ENCODE measurements around the gene ARHGEF7.
"Not testable (repeated sequence)": the region's sequence is repeated elsewhere in the genome, so short reads cannot be mapped to it uniquely, and the experiment has no call there.

Gene ARHGEF7

DNA sequence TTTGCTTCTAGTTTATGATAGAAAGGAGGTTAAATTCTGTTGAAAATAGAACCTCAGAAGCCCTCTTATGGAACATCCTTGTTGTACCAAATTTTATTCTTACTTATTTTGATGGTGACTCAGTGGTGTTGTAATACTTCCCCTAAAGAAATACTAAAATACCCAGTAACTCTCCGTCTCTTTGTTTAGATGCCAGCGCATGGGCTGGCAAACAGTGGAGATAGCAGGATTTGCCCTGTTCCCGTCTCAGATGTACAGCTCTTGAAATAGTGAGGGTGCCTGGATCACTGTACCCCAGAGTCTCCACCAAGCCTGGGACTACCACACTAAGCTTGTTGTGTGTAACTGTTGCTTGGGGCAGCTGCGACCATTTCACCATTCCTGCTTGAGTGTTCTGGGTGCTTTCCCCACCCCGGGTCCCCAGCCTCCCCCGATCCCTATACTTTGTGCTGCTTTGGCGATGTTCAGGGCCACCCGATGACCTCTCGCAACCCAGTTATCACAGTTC is 138.3 kb downstream of the ARHGEF7 start:
- no peak for DNase-seq (ENCODE audit: low read depth)

DNA sequence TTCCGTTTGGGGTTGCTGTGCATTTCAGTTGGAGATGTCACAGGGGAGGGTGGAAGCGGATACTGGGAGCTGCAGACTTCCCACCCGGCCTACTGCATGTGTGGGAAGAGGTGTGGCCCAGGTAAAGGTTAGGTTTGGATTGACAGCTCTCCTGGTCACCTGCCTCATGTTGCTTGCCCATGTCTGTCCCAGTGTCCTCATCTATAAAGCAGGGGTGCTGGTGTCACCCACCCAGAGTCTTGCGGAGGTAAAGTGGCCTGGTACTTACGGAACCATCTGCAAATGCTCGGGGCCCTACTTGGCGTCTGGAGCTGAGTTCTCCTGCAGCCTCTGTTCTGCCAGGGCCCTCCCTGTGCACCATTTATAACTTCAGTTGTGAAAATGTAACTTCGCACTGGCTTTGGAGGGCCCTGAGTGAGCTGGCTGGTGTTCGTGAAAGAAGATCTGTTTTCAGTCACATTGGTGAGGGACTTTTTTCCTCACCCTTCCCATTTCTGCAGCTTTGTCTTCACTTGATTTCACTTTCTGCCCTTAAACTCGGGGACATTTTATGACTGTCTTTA is 140.2 kb downstream of the ARHGEF7 start:
- no peak for DNase-seq (ENCODE audit: low read depth)

DNA sequence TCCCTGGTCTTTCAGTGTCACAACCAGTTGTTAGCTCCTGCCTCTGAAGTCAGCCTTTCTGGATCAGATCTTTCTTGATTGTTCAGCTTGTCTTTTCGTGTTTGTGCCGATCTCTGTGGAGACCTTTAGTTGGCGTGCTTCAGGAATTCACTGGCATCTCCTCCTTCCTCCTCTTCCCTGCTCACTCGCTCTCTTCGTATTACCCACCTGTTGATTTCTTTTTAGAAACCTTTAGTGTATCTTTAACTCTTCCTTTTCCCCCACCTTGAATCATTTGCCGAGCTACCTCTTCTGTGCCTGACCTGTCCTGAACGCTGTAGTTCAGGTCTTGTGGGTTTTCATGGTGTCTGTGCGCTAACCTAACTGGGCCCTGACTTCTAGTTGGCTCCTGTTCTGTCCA is 141.3 kb downstream of the ARHGEF7 start:
- no peak for DNase-seq (ENCODE audit: low read depth)

DNA sequence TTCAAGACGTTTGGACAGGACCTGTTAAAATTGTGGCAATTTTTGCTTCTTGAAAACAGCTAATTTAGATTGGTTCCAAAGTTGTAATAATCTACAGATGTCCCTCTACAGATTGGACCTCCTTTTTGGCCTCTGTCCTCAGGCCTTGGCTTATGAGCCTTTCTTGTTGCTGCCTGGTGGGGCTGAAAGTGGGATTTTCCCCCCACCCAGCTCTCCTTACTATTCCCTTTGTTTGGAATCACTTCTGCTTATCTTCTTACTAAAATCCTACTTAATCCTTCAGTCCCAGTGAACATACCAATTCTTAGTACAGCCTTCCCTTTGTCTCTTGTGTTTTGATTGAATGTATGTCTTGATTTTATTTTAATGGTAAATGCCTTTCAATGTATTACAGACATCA is 141.8 kb downstream of the ARHGEF7 start:
- DNase-seq (ENCODE audit: low read depth) = no peak

DNA sequence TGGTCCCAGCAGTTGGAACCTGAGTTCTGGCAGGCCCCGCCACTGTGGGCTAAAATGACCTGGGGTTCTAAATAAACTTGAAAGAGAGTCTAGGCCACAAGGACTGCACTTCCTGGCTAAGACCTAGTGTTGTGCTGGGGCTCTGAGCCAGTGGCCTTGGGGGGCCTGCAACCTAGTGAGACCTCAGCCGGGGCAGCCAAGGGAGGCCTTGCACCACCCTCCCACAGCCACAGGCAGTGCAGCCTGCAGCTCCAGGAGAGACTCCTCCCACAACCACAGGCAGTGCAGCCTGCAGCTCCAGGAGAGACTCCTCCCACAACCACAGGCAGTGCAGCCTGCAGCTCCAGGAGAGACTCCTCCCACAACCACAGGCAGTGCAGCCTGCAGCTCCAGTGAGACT is 142.8 kb downstream of the ARHGEF7 start:
- DNase-seq (ENCODE audit: low read depth) = not testable (repeated sequence)

DNA sequence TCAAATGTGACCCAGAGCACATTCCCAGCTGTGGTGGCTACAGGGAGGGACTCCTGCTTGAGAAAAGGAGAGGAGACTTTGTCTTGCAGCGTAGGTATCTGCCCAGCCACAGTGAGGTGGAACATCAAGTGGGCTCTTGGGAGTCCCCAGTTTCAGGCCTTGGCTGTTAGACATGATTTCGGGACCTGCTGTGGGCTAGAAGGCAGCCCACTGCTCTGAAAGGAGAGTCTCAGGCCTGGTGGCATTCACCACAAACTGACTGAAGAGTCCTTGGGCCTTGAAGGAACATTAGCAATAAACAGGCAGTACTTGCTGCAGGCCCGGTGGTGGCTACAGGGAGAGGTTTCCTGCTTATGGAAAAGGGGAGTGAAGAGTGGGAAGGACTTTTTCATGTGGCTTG is 143.5 kb downstream of the ARHGEF7 start:
- no peak for DNase-seq (ENCODE audit: low read depth)

DNA sequence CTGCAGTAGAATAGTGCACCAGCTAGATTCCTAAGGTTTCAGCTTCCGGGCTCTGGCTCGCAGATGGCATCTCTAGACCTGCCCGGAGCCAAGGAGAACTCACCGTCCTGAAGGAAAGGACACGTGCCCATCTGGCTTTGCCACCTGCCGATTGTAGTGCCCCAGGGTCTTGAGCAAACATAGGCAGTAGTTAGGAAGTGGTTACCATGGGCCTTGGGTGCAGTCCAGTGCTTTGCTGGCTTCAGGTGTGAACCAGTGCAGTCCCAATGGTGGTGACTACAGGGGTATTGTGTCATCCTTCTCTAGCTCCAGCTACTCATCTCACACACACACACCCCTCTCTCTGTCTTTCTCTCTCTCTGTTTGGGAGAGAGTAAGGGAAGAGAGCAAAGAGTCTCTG is 143.9 kb downstream of the ARHGEF7 start:
- DNase-seq (ENCODE audit: low read depth) = no peak

DNA sequence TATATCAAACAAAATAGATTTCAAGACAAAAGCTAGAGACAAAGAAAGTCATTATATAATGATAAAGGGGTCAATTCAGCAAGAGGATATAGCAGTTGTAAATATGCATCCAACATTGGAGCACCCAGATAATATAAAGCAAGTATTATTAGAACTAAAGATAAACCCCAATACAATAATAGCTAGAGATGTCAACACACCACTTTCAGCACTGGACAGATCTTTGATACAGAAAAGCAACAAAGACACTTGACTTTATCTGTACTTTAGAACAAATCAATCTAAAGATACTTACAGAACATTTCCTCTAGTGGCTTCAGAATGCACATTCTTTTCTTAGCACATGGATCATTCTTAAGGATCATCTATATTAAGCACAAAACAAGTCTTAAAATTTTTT is 146.2 kb downstream of the ARHGEF7 start:
- DNase-seq (ENCODE audit: low read depth) = no peak

DNA sequence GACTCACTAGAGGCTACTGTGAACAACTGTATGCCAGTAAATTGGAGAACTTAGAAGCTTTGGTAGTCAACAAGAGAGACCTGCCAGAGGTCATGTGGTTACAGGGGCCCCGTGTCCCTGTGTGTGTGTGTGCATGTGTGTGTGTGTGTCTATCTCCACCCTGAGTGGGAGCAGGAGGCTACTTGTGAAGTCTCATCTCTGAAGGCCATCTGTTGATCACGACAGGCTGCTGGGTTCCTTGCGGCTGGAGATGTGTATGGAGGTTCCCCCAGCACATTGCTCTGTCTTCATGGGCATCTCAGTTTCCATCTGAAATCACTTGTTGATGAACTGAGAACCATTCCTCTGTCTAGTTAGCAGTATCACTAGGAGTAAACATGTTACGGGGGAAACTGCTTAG is 147.2 kb downstream of the ARHGEF7 start:
- DNase-seq (ENCODE audit: low read depth) = no peak

DNA sequence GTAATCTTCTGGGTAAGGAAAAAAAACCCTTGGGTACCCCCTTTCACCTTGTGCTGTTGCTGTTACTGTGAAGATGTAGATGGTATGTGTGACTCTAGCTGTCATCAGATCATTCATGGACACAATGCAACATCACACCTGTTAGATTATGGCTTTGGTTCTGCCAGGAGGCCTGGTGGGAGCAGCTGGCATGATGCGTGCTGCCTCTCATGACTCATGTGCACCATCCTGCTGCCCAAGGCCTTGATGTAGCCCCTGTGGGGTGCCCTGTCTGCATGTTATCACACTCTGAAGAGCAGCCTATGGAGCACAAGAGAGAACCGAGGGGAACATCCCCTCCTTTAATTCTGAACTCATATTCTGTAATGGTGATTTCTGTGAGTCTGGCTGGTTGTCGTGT is 147.6 kb downstream of the ARHGEF7 start:
- DNase-seq (ENCODE audit: low read depth) = no peak

DNA sequence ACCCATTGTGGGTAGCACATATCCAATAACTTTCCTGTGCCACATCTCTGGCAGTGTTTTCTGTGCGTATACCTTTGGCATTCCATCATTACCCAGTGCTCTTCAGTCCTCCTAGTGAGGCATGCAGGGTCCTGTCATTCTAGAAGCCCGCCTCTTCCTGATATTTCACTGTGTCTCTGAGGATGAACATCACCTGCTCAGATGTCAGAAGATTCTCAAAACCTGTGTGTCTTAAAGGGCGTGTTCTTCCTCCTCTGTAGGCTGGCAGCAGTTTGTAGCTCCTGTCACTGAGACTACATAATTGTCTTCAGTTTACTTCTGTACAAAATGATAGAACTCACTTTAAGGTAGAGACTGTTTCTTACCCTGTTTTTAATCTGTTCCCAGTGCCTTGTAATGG is 148.5 kb downstream of the ARHGEF7 start:
- DNase-seq (ENCODE audit: low read depth) = no peak

DNA sequence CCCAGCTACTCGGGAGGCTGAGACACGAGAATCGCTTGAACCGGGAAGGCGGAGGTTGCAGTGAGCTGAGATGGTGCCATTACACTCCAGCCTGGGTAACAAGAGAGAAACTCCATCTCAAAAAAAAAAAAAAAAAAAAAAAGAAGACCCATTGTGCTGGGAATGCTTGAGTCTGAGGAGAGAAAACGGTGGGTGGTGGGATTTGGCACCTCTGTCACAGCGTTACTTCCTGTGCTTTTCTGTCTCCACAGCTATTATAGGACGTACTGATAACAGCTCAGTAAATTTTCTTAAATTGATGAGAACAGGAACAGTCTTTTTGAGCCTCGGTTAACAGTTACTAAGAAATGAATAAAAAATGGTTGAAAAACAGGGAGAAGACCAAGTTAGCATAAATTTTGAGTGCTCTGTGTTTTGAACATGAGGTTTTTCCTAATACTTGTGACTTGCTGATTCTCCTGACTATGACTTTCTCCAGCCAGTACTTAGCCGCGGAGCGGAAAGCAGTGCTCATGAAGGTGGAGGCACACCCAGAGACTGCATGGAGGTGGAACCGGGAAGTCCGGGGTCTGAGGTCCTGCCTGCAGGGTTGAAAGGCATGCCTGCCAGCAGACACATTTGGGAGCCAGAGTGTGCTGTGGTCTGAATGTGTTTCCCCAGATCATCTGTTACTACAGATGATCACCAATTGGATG is 150.0 kb downstream of the ARHGEF7 start:
- DNase-seq (ENCODE audit: low read depth) = no peak

DNA sequence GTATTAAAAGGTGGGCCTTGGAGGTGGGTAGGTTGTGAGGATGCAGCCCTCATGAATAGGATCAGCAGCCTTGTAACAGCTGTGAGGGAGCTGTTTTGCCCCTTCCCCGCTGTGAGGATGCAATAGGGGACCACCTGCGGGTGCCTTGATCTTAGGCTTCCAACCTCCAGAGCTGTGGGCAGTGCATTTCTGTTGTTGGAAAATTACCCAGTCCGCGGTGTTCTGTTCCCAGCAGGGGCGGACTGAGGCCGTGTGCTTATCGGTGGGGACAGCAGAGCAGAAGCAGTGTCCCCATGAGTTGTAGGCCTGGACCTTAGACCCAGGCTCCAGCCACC is 150.6 kb downstream of the ARHGEF7 start:
- DNase-seq (ENCODE audit: low read depth) = no peak

DNA sequence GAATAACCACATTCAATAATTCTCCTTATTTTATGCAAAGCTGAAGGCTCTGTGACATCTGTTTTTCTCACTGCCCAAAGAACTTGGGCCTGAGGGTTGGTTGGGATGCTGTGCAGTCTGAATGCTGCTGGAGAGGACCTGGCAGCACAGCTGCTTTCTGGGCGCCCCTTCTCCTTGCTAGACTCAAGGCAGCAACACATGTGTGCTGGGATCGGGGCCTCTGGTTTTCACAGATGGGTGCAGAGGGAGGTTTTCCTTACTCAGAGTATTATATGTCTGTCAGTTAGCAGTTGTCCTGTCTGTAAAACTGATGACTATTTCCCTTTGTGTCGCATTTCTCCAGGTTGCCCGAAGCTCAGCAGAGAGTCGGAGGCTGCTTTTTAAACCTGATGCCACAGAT is 152.1 kb downstream of the ARHGEF7 start:
- DNase-seq (ENCODE audit: low read depth) = no peak

DNA sequence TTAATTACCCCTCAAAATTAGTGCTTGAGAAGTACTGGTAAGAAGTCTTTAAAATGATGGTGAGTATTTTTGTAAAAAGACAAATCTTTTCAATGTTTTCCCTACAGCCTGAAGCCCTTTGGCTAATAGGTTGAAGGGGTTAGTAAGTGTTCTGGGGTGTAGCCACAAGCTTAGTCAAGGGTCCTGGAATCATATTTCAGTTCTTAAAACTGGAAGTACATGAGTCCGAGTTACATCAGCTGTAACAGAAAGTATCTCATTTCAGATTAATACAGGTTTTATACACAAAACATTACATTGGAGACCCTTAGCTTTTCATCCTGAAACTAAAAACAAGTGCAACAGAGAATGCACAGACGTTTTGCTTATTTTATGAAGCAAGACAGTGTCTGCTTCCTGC is 152.7 kb downstream of the ARHGEF7 start:
- no peak for DNase-seq (ENCODE audit: low read depth)

DNA sequence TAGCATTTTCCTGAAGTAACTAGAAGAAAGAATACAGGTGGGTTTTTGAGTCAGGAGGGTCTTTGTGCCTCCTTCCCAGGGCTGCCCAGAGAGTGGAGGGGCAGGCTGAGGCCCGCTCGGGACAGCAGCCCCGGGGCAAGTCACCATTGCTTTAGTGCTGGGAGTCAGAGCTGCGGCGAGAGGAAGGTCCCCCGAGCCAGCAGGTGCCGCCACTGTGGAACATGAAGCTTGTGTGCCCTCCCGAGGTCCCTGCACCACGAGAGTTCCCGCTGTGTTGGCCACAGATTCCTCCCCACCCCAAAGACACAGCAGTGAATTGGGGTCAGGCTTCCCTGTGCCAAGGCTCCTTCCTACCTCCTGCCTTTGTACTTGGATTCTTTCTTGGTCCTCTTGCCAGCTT is 154.4 kb downstream of the ARHGEF7 start:
- DNase-seq (ENCODE audit: low read depth) = no peak

DNA sequence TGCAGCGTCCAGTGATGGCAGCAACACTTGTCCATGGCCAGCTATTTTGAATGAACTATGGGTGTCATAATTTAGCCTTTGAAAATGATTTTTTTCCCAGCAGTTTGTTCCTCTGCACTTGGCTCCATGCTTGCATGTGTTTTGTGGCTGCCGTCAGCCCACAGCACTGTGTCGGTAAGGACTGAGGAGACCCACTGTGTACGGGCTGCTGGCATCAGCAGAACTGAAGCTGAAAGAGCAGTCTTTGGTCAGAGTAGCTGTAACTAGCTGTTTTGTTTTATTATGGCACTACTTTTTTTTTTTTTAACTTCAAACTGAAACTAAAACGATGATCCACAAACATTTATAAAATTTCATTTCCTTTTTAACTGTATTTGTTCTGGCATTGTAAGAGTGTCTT is 155.0 kb downstream of the ARHGEF7 start:
- DNase-seq (ENCODE audit: low read depth) = no peak

DNA sequence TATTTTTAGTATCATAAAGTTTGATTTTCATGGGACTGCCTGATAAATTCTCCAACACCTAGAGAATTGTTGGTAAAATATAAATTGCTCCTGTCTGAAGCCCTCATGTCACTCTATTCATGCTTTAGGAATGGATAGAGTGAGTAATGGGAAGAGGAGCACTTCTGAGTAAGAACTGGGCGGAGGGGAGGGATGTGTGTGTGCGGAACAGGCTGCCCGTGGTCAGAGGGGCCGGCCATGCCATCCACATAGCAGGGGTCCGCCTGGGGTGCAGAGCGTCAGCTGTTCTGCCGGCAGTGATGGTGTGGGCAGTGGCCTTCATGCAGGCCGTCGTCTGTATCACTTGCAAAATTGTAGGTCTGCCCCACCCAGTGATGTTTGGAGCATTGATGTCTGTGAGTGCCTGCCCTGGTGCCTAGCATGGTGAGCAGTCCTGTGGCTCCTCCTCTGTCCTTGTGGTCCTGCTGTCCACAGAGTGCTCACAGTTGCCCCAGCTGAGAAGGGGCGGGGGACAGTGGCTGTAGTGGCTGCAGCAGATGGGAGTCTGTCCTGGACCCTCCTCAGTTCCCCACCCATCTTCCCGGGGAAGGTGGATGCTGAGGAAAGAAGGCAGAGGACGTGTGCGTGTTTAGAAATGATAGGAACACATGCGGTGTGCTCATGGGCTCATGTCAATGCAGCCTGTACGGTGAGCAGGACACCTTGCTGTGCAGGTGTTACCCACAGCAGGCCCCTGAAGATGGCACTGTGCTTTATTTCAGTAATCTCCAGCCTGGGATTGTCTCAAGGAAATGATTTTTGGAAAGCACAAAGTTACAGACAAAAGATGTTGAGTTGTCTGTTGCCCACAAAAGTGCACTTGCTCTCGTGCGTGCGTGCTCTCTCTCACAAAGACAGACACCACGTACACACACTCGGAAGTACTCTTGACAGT is 155.9 kb downstream of the ARHGEF7 start:
- no peak for DNase-seq (ENCODE audit: low read depth)

DNA sequence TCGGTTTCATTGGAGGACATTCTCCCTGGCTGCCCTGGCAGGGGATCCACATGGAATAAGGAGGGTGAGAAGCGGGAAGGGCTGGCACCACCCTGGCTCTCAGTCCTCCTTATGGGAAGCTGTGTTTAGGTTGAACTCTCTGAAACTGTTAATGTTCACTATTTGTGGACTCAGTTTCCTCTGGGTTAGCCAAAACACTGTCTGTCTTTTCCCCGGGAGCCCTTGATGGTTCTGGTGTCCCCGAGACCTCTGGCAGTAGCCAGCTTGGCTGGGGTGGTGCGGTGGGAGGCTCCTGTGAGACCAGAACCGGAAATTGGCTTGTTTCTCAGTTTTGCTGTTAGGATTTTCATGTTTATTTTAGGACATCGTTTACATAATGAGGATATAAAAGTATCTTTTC is 157.0 kb downstream of the ARHGEF7 start:
- no peak for DNase-seq (ENCODE audit: low read depth)

DNA sequence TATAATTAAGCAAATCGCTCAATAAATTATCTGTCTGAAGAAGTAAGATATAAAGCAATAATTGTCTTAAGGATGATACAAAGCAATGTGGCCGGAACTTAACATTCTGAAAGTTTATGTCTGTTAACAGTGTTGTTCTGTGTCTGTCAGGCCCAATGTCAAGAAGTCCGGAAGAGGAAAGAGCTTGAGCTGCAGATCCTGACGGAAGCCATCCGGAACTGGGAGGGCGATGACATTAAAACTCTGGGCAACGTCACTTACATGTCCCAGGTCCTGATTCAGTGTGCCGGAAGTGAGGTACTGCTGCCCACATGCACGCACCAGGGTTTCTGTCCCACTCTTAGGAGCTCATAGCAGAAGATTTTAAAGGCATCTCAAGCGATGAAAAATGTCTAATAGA is 160.3 kb downstream of the ARHGEF7 start:
- no peak for DNase-seq (ENCODE audit: low read depth)

DNA sequence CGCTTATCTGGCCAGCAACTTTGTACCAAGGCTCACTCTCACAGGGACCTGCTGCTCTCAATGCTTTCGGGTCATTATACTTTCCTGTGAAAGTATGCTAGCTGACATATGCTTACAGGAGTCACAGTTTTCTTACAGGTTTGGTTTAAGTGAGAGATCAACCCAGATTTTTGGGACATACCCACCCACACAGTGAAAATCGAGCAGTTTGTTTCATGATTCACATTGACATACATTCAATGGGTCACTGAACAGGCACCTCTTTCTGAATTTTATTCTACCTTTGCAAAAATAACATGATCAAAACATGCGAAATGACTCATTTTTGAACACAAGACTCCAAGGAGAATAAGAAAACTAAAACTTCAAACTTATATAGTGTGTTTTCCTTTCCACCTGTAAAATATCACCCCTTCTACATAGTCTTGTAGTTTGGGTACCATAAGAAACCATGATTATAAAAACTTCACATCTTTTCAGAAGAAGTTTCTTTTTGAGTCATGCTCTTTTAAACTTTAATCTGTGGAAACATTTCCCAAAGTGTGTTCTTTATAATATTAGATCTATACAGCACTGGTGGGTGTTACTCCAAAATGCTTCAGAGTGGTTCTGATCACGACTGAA is 161.0 kb downstream of the ARHGEF7 start:
- no peak for DNase-seq (ENCODE audit: low read depth)

DNA sequence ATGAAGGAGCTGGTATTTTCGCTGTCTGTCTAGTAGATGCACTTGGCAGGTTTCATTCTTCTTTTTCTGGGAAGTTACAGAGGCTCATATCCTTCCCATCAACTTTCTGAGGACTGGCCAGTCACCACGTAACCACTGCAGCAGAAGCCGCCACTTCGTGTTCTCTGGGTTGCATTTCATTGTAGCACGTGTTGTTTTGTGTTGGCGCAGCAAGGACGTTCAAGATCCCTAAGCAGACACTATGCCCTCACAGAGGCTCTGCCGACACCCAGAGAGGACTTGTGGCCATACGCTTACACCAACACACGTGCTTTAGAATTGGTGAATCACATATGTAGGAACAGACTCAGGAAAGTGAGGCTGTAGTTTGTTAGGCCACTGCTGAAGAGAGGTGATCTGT is 163.1 kb downstream of the ARHGEF7 start:
- DNase-seq (ENCODE audit: low read depth) = no peak
